ENCODE results near the gene TTYH1. TPM values are rescaled to one million over a fixed set of nuclear protein-coding genes. Genes with fewer than 3 reads are reported as not detected.

Gene TTYH1
- total and polyA plus RNA-seq, 2 of the 4 experiments (the other 2 are of a cell fraction): not detected

GRCh38 chr19:54380897-54381296, 34.4 kb upstream of the TTYH1 start:
- H3K9me1 ChIP-seq (ENCODE audit: insufficient read depth, low read length): no peaks in the 10 kb centered on the region
- no peak overlapping the region for H3K18ac ChIP-seq (ENCODE audit: low read depth, low read length)
- BruUV-seq (replicated peaks): no TSS peak
- no peak overlapping the region for H2AK9ac ChIP-seq (replicated peaks; ENCODE audit: low read depth, low read length, poor library complexity)
- dilution Hi-C loops (cut with HindIII; ENCODE audit: low sequenced_read_pairs, unreplicated experiment) (no loop called here), in situ Hi-C loops (cut with MboI; ENCODE audit: low sequenced_read_pairs) (no loop called here), intact Hi-C loops (cut with micrococcal nuclease) (no loop called here)
- no peak overlapping the region for H4K8ac ChIP-seq (ENCODE audit: low read depth in 2 of 2, low read length in 2 of 2)
- 38% methylated on average over 2 of the region's 2 CpGs; no CpG with 5 or more reads in 1 of the 2 experiments for WGBS, 2 experiments (ENCODE audit: extremely low coverage in 2 of 2, insufficient read length in 1 of 2)
- no peak overlapping the region for H4K91ac ChIP-seq (ENCODE audit: insufficient read depth, low read depth, low read length)
- no peak overlapping the region for H2BK20ac ChIP-seq (ENCODE audit: low read depth, low read length)
- H2BK5ac ChIP-seq (ENCODE audit: low read depth, low read length, poor library complexity, severe bottlenecking): no peak overlapping the region
- no peak overlapping the region for H2BK120ac ChIP-seq (ENCODE audit: low read depth, low read length)
- H2AK5ac ChIP-seq (ENCODE audit: low read depth, low read length): no peak overlapping the region
- H4K5ac ChIP-seq (ENCODE audit: low read depth, low read length): no peak overlapping the region
- H3K9ac ChIP-seq (ENCODE audit: low read depth, low read length): no peak overlapping the region
- no peak overlapping the region for H3K14ac ChIP-seq (replicated peaks; ENCODE audit: low read depth, low read length)
- TF ChIP-seq RFX5 (IDR thresholded peaks at IDR 0.05; ENCODE audit: low read depth, low read length) (no peak), MXI1 (IDR thresholded peaks at IDR 0.05; ENCODE audit: borderline replicate concordance, low read depth, low read length) (no peak), BHLHE40 (IDR thresholded peaks at IDR 0.05; ENCODE audit: low read depth, low read length) (no peak), RCOR1 (IDR thresholded peaks at IDR 0.05; ENCODE audit: insufficient replicate concordance, low read length) (no peak), USF2 (IDR thresholded peaks at IDR 0.05; ENCODE audit: low read depth, low read length) (no peak), MAZ (IDR thresholded peaks at IDR 0.05; ENCODE audit: borderline replicate concordance, low read depth, low read length) (no peak), RAD21 (IDR thresholded peaks at IDR 0.05; ENCODE audit: low read length) (no peak), ELK1 (IDR thresholded peaks at IDR 0.05; ENCODE audit: borderline replicate concordance, low read depth, low read length) (no peak), CEBPB (IDR thresholded peaks at IDR 0.05; ENCODE audit: low read depth, low read length) (no peak)
- no peak overlapping the region for H3K4ac ChIP-seq (ENCODE audit: low read depth, low read length)
- H3K4me3 ChIP-seq (ENCODE audit: insufficient read depth, low read depth, low read length): no peak overlapping the region
- DNase-seq (no peak), ATAC-seq (ENCODE audit: low read depth) (no peak)
- H2AFZ ChIP-seq (replicated peaks; ENCODE audit: low read length, poor library complexity): no peak overlapping the region
- POLR2A ChIA-PET (ENCODE audit: unreplicated experiment): no interaction called here
- no peak overlapping the region for H3K27ac ChIP-seq (ENCODE audit: insufficient read depth, low read length)
- H3K4me2 ChIP-seq (ENCODE audit: low read depth, low read length): no peak overlapping the region
- H3K9me3 ChIP-seq (ENCODE audit: control insufficient read depth, insufficient read depth, low read length): peaks cover 3% of the 10 kb centered on the region; the same call in 1 of the 2 replicates
- H3K27me3 ChIP-seq (ENCODE audit: control insufficient read depth, insufficient read depth, low read length): no peaks in the 10 kb centered on the region
- no peaks in the 10 kb centered on the region for H3K4me1 ChIP-seq (ENCODE audit: control insufficient read depth, insufficient read depth, low read length)
- H3K56ac ChIP-seq (ENCODE audit: extremely low read depth, insufficient read depth, low read length): no peak overlapping the region
- CTCF ChIA-PET: interaction anchor here (2.1 kb wide), 1 partner anchor 10 kb away, joined by 7 read pairs; no protein-coding TSS in a partner anchor
- no peak overlapping the region for H3K23ac ChIP-seq (ENCODE audit: low read depth, low read length)
- H3K36me3 ChIP-seq (ENCODE audit: control insufficient read depth, insufficient read depth, low read length): no peaks in the 10 kb centered on the region
- H2BK15ac ChIP-seq (ENCODE audit: low read depth, low read length): no peak overlapping the region
- no peaks in the 10 kb centered on the region for H3K79me1 ChIP-seq (ENCODE audit: low read depth in 1 of 2, low read length in 2 of 2)
- no peaks in the 10 kb centered on the region for H4K20me1 ChIP-seq (ENCODE audit: insufficient read depth, low read length)

All from IMR-90 (cell line).